CD14-positive monocyte (primary cell): ENCODE measurements around the gene IFNGR2. TPM values are rescaled to one million over a fixed set of nuclear protein-coding genes. Genes with fewer than 3 reads are reported as not detected.
A peak's percentile ranks its signal among the peaks of the same experiment; 100 is the strongest.

Source experiments
- DNase-seq, 3 donors: peaks; one replicate each; pipeline ENCODE4 v3.0.0-alpha.2; 2011 to 2022
- H2AFZ ChIP-seq: 2 replicates; pipeline ENCODE4 v1.6.0; 2012; ENCODE audit warnings: mild to moderate bottlenecking, low read depth, low read length, inconsistent platforms; ENCODE audit not compliant: insufficient read depth, poor library complexity, severe bottlenecking
- H3K27ac ChIP-seq, 2 donors: 1 replicate in 1 of 2; 2 replicates in 1 of 2; pipeline ENCODE4 v1.5.1; 2012 to 2013; ENCODE audit warnings: low read length in 2 of 2, control low read depth in 1 of 2, inconsistent platforms in 1 of 2, low read depth in 1 of 2, mild to moderate bottlenecking in 1 of 2
- H3K27me3 ChIP-seq, 2 donors: one replicate each; pipeline versions ENCODE4 v1.6.0 to v1.6.1; 2011 to 2013; ENCODE audit warnings: low read length in 2 of 2; ENCODE audit not compliant: control insufficient read depth in 2 of 2, insufficient read depth in 2 of 2
- H3K36me3 ChIP-seq, 2 donors: replicated peaks in 1 of 2; 1 replicate in 1 of 2; 2 replicates in 1 of 2; pipeline versions ENCODE4 v1.5.1 to v1.6.1; 2012 to 2013; ENCODE audit warnings: low read length in 2 of 2, control low read depth in 1 of 2, inconsistent platforms in 1 of 2, mild to moderate bottlenecking in 1 of 2; ENCODE audit not compliant: insufficient read depth in 2 of 2, control insufficient read depth in 1 of 2
- H3K4me1 ChIP-seq, 2 donors: 1 replicate in 1 of 2; 2 replicates in 1 of 2; pipeline versions ENCODE4 v1.5.1 to v1.6.1; 2012 to 2013; ENCODE audit warnings: low read length in 2 of 2, control low read depth in 1 of 2, inconsistent platforms in 1 of 2, mild to moderate bottlenecking in 1 of 2, moderate library complexity in 1 of 2; ENCODE audit not compliant: insufficient read depth in 2 of 2, control insufficient read depth in 1 of 2
- H3K4me2 ChIP-seq: replicated peaks from 2 replicates; pipeline ENCODE3; 2012; ENCODE audit warnings: low read length, moderate library complexity, mild to moderate bottlenecking; ENCODE audit not compliant: poor library complexity, severe bottlenecking; ENCODE audit errors: extremely low read depth
- H3K4me3 ChIP-seq, 3 experiments: fragments of 200-600 bp in 1 of 3; sonication (generic) in 1 of 3; replicated peaks in 1 of 3; 1 replicate in 2 of 3; 2 replicates in 1 of 3; pipeline ENCODE4 v1.5.1; 2011 to 2013; ENCODE audit warnings: low read length in 3 of 3, mild to moderate bottlenecking in 3 of 3, control low read depth in 2 of 3, low read depth in 2 of 3, inconsistent platforms in 1 of 3, moderate library complexity in 1 of 3
- H3K79me2 ChIP-seq: 2 replicates; pipeline ENCODE4 v1.6.0; 2012; ENCODE audit warnings: mild to moderate bottlenecking, control low read depth, inconsistent platforms, low read length, moderate library complexity; ENCODE audit not compliant: insufficient read depth
- H3K9ac ChIP-seq: 2 replicates; pipeline ENCODE4 v1.6.0; 2017; ENCODE audit warnings: low read length, mild to moderate bottlenecking; ENCODE audit not compliant: insufficient read depth, poor library complexity, severe bottlenecking
- H3K9me3 ChIP-seq, 2 donors: replicated peaks in 1 of 2; 1 replicate in 1 of 2; 2 replicates in 1 of 2; pipeline versions ENCODE4 v1.5.1 to v1.6.1; 2012 to 2013; ENCODE audit warnings: low read length in 2 of 2, control low read depth in 1 of 2; ENCODE audit not compliant: control insufficient read depth in 1 of 2, insufficient read depth in 1 of 2
- H4K20me1 ChIP-seq: 2 replicates; pipeline ENCODE4 v1.6.0; 2012; ENCODE audit warnings: mild to moderate bottlenecking, low read length, control low read depth, moderate library complexity; ENCODE audit not compliant: insufficient read depth
- H3K27ac Mint-ChIP-seq, 7 donors: one replicate each; pipeline ENCODE4 v1.8.0; 2020; ENCODE audit warnings: mild to moderate bottlenecking in 7 of 7, mixed read lengths in 7 of 7, moderate library complexity in 6 of 7, inconsistent platforms in 2 of 7
- H3K27me3 Mint-ChIP-seq, 3 donors: one replicate each; pipeline ENCODE4 v1.8.0; 2021 to 2022; ENCODE audit warnings: low read depth in 3 of 3, mild to moderate bottlenecking in 3 of 3, mixed read lengths in 3 of 3, moderate library complexity in 3 of 3, inconsistent platforms in 1 of 3
- H3K36me3 Mint-ChIP-seq, 2 donors: one replicate each; pipeline ENCODE4 v1.8.0; 2020; ENCODE audit warnings: mixed read lengths in 2 of 2, inconsistent platforms in 1 of 2, mild to moderate bottlenecking in 1 of 2
- H3K4me1 Mint-ChIP-seq: one replicate; pipeline ENCODE4 v1.8.0; 2020; ENCODE audit warnings: mild to moderate bottlenecking, mixed read lengths
- H3K4me3 Mint-ChIP-seq, 2 donors: one replicate each; pipeline ENCODE4 v1.8.0; 2020; ENCODE audit warnings: mild to moderate bottlenecking in 2 of 2, mixed read lengths in 2 of 2, moderate library complexity in 1 of 2
- H3K9me3 Mint-ChIP-seq, 7 donors: one replicate each; pipeline ENCODE4 v1.8.0; 2020 to 2022; ENCODE audit warnings: mixed read lengths in 7 of 7, mild to moderate bottlenecking in 6 of 7, moderate library complexity in 6 of 7, inconsistent platforms in 2 of 7
- WGBS: methylation state at CpG from one replicate; pipeline ENCODE4 v1.1.5; 2013; ENCODE audit warnings: missing lambda C conversion rate; ENCODE audit not compliant: insufficient coverage; 5-methylcytosine and 5-hydroxymethylcytosine counted together
- intact Hi-C, 2 donors: fragments of 100-400 bp; cut with micrococcal nuclease; formaldehyde crosslinking; loops; one replicate each; pipeline versions ENCODE4 v1.15.0 to v1.15.1; 2023
- polyA plus RNA-seq, 3 donors: library from polyadenylated mRNA; depleted of rRNA in 1 of 3; unstranded in 2 of 3; stranded (reverse) in 1 of 3; fragments of 300-500 nt in 2 of 3; fragments of >200 nt in 1 of 3; fragmentation: Illumina TruSeq in 2 of 3; gene quantifications; 1 replicate in 2 of 3; 2 replicates in 1 of 3; pipeline ENCODE4 v1.2.3, GENCODE V29; 2012 to 2021
- TF ChIP-seq, protein P1 (sequence below): fragments of 200-600 bp; IDR thresholded peaks from one replicate; pipeline ENCODE4 v1.8.0; 2022; ENCODE audit warnings: antibody characterized with exemption, mild to moderate bottlenecking

IFNGR2 gene
- polyA plus RNA-seq, 3 donors, result 204 to 324 (median 260) TPM

DNA sequence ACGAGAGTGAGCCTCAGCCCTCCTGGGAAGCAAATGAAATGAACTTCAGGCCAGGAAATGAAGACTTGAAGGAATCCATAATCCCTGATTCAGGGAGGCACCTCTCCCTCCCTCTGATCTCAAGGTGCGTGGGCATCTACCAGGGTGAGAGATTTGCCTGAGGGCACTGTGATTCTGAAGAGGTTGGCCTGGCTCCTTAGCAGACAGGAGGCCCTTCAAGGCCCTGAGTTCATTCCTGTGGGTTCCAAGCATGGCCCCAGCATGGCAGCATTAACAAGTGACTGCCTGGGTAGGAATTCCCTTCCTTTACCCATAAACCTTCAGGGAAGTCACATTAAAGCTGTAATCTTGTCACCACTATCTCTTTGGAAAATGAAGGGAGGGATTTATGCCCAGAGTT lies 29.8 kb upstream of the IFNGR2 start:
- peak overlapping the region; percentile 9 for H2AFZ ChIP-seq

DNA sequence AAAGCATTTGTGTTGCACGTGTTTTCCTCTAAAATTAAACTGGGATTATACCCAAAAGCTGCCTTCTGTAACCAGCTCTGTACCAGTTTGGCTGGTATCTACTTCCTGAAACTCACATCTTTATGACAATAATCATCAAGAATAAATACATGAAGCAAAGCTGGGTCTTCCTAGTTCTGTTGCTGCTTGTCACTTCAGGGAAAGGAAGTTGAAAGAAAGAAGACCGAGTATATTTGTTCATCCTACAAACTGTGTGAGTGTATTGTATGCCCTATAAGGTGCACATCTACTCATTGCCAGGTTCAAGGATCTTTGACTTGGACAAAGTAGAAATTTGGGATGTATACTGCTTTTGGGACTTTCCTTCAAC lies 29.1 kb upstream of the IFNGR2 start:
- Histone ChIP-seq H2AFZ (no peak overlapping the region), H3K79me2 (peaks cover 3% of the 10 kb centered on the region), H3K4me1 (peaks cover 71 to 81% of the 10 kb centered on the region in 2 donors), H3K27me3 (no peaks in the 10 kb centered on the region), H4K20me1 (no peaks in the 10 kb centered on the region), H3K9ac (peak overlapping the region; percentile 63), H3K4me3 (peak overlapping the region in 1 of 3 experiments; percentile 55), H3K9me3 (peaks cover 0 to 11% of the 10 kb centered on the region in 2 donors), H3K36me3 (no peaks in the 10 kb centered on the region), H3K27ac (peak overlapping the region; percentile 93 to 95), H3K4me2 (peak overlapping the region; percentile 66)
- Mint-ChIP-seq H3K36me3 (peaks cover 3 to 6% of the 10 kb centered on the region in 2 donors), H3K27ac (peak overlapping the region; percentile 94 to 98 (median 95)), H3K27me3 (no peaks in the 10 kb centered on the region), H3K9me3 (peaks cover 0 to 8% (median 4%) of the 10 kb centered on the region in 7 donors), H3K4me3 (peak overlapping the region; percentile 21 to 27), H3K4me1 (peaks cover 62% of the 10 kb centered on the region)
- peak in 2 of 3 donors; percentile 76 to 82 for DNase-seq
- TF ChIP-seq, protein P1, sequence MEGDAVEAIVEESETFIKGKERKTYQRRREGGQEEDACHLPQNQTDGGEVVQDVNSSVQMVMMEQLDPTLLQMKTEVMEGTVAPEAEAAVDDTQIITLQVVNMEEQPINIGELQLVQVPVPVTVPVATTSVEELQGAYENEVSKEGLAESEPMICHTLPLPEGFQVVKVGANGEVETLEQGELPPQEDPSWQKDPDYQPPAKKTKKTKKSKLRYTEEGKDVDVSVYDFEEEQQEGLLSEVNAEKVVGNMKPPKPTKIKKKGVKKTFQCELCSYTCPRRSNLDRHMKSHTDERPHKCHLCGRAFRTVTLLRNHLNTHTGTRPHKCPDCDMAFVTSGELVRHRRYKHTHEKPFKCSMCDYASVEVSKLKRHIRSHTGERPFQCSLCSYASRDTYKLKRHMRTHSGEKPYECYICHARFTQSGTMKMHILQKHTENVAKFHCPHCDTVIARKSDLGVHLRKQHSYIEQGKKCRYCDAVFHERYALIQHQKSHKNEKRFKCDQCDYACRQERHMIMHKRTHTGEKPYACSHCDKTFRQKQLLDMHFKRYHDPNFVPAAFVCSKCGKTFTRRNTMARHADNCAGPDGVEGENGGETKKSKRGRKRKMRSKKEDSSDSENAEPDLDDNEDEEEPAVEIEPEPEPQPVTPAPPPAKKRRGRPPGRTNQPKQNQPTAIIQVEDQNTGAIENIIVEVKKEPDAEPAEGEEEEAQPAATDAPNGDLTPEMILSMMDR, result no peak
- no CpG with 5 or more reads among the region's 2 CpGs for WGBS
- intact Hi-C loops, result loop anchor here in 1 of 2 donors (1.0 kb wide), 2 partner anchors 9 to 12 kb away; no protein-coding TSS in a partner anchor

More for the DNA sequence above, 29.8 kb upstream of the IFNGR2 start:
- peak overlapping the region in 1 of 3 experiments; percentile 55 for H3K4me3 ChIP-seq
- H3K9ac ChIP-seq, result peak overlapping the region; percentile 63
- Mint-ChIP-seq H3K27me3 (no peaks in the 10 kb centered on the region), H3K4me3 (peak overlapping the region; percentile 39 to 45), H3K9me3 (peaks cover 3 to 10% (median 7%) of the 10 kb centered on the region in 7 donors), H3K27ac (peak overlapping the region; percentile 94 to 98 (median 95)), H3K36me3 (peaks cover 3 to 6% of the 10 kb centered on the region in 2 donors), H3K4me1 (peaks cover 57% of the 10 kb centered on the region)
- H3K36me3 ChIP-seq, result no peaks in the 10 kb centered on the region
- peak overlapping the region; percentile 66 for H3K4me2 ChIP-seq
- no peak for DNase-seq
- peaks cover 3% of the 10 kb centered on the region for H3K79me2 ChIP-seq
- no peaks in the 10 kb centered on the region for H4K20me1 ChIP-seq
- intact Hi-C loops, result no loop called here
- H3K9me3 ChIP-seq, result peaks cover 0 to 14% of the 10 kb centered on the region in 2 donors
- no CpG with 5 or more reads among the region's 2 CpGs for WGBS
- H3K27me3 ChIP-seq, result no peaks in the 10 kb centered on the region
- peaks cover 66 to 78% of the 10 kb centered on the region in 2 donors for H3K4me1 ChIP-seq
- H3K27ac ChIP-seq, result peak overlapping the region; percentile 93 to 95
- TF ChIP-seq, protein P1, result no peak
